Endothelial cell of umbilical vein (primary cell): ENCODE results near the gene SOX8. TPM values are rescaled to one million over a fixed set of nuclear protein-coding genes. Genes with fewer than 3 reads are reported as not detected.
"Not testable (repeated sequence)": the region's sequence is repeated elsewhere in the genome, so short reads cannot be mapped to it uniquely, and the experiment has no call there.

Experiments
- BruUV-seq: library from RNA; stranded (reverse); fragments of 400-500 nt; replicated peaks from 2 replicates; lab custom pipeline; 2021; lab: Mats Ljungman, UMichigan
- CTCF ChIA-PET: fragments of 300-600, 350-600 bp; sonication (Branson Sonifier 250); formaldehyde crosslinking; loops from one replicate; lab custom pipeline; 2021; ENCODE audit warnings: antibody characterized with exemption, inconsistent platforms; lab: Charles Lee
- POLR2A ChIA-PET: fragments of 300-600, 350-600 bp; sonication (Branson Sonifier 250); formaldehyde crosslinking; loops from one replicate; lab custom pipeline; 2021; ENCODE audit warnings: antibody characterized with exemption, inconsistent platforms; lab: Charles Lee
- DNase-seq: peaks from one replicate; pipeline ENCODE4 v3.0.0-alpha.2; 2011; ENCODE audit warnings: low read depth, low spot score
- FAIRE-seq: peaks from 2 replicates; lab custom pipeline; 2011; peaks lifted over from hg19 to GRCh38; lab: Jason Lieb, UNC
- H2AFZ ChIP-seq: 2 replicates; pipeline ENCODE4 v1.6.0; 2012; ENCODE audit warnings: low read depth, low read length, control low read depth, inconsistent platforms
- H3K27ac ChIP-seq: 2 replicates; pipeline ENCODE4 v1.5.1; 2011; ENCODE audit warnings: low read depth, mild to moderate bottlenecking, control low read depth, low read length, moderate library complexity; ENCODE audit not compliant: insufficient read depth
- H3K27me3 ChIP-seq, 2 experiments: 2 replicates each; pipeline versions ENCODE4 v1.6.0 to v1.6.1; 2011; ENCODE audit warnings: low read length in 2 of 2, mixed read lengths in 1 of 2; ENCODE audit not compliant: control insufficient read depth in 2 of 2, insufficient read depth in 2 of 2
- H3K36me3 ChIP-seq, 2 experiments: 2 replicates in 1 of 2; 3 replicates in 1 of 2; pipeline ENCODE4 v1.5.1; 2011; ENCODE audit warnings: low read length in 2 of 2, mild to moderate bottlenecking in 1 of 2, moderate library complexity in 1 of 2; ENCODE audit not compliant: control insufficient read depth in 2 of 2, insufficient read depth in 2 of 2; ENCODE audit errors: extremely low read depth in 1 of 2
- H3K4me1 ChIP-seq: 3 replicates; pipeline ENCODE4 v1.5.1; 2011; ENCODE audit warnings: mild to moderate bottlenecking, low read length; ENCODE audit not compliant: control insufficient read depth, insufficient read depth; ENCODE audit errors: extremely low read depth
- H3K4me2 ChIP-seq: 2 replicates; pipeline ENCODE4 v1.6.1; 2011; ENCODE audit warnings: low read length, control low read depth, mixed read lengths; ENCODE audit not compliant: insufficient read depth
- H3K4me3 ChIP-seq, 3 experiments: fragments of 200-600 bp in 1 of 3; sonication (generic), shearing (Covaris generic) in 1 of 3; replicated peaks in 1 of 3; 2 replicates each; pipeline ENCODE4 v1.5.1; 2011 to 2016; ENCODE audit warnings: control low read depth in 3 of 3, low read length in 3 of 3, mild to moderate bottlenecking in 2 of 3, inconsistent platforms in 1 of 3, low read depth in 1 of 3, moderate library complexity in 1 of 3; ENCODE audit not compliant: insufficient read depth in 1 of 3
- H3K79me2 ChIP-seq: 2 replicates; pipeline ENCODE4 v1.6.0; 2012; ENCODE audit warnings: low read length, inconsistent platforms; ENCODE audit not compliant: control insufficient read depth, insufficient read depth
- H3K9ac ChIP-seq: replicated peaks from 2 replicates; pipeline ENCODE3; 2011; ENCODE audit warnings: low read length, control low read depth; ENCODE audit not compliant: insufficient read depth; ENCODE audit errors: extremely low read depth
- H3K9me1 ChIP-seq: replicated peaks from 3 replicates; pipeline ENCODE4 v1.6.0; 2011; ENCODE audit warnings: mild to moderate bottlenecking, low read length; ENCODE audit not compliant: control insufficient read depth, insufficient read depth; ENCODE audit errors: extremely low read depth
- H3K9me3 ChIP-seq: replicated peaks from 2 replicates; pipeline ENCODE4 v1.5.1; 2012; ENCODE audit warnings: low read length, inconsistent platforms; ENCODE audit not compliant: control insufficient read depth, insufficient read depth
- H4K20me1 ChIP-seq: replicated peaks from 2 replicates; pipeline ENCODE3; 2011; ENCODE audit warnings: mild to moderate bottlenecking, low read length; ENCODE audit not compliant: control insufficient read depth, insufficient read depth; ENCODE audit errors: extremely low read depth
- CTCF ChIP-seq, 2 donors: IDR thresholded peaks; 1 replicate in 1 of 2; 2 replicates in 1 of 2; pipeline ENCODE4 v1.5.1; 2011; ENCODE audit warnings: low read length in 2 of 2, mild to moderate bottlenecking in 2 of 2, moderate library complexity in 2 of 2, control low read depth in 1 of 2, inconsistent platforms in 1 of 2, low read depth in 1 of 2; ENCODE audit not compliant: insufficient read depth in 1 of 2; ENCODE audit errors: extremely low read depth in 1 of 2
- EZH2 ChIP-seq: IDR thresholded peaks from 2 replicates; pipeline ENCODE4 v1.6.1; 2012; ENCODE audit warnings: borderline replicate concordance, low read depth, mild to moderate bottlenecking, moderate library complexity, low read length, inconsistent platforms; ENCODE audit not compliant: severe bottlenecking
- FOS ChIP-seq: IDR thresholded peaks from 2 replicates; pipeline ENCODE4 v1.6.1; 2011; ENCODE audit warnings: mild to moderate bottlenecking, low read length, moderate library complexity, borderline replicate concordance; ENCODE audit not compliant: insufficient read depth
- GATA2 ChIP-seq: IDR thresholded peaks from 2 replicates; pipeline ENCODE4 v1.7.0; 2011; ENCODE audit warnings: low read depth, mild to moderate bottlenecking, moderate library complexity, mixed read lengths, low read length; ENCODE audit not compliant: insufficient read length, insufficient read depth
- JUN ChIP-seq: IDR thresholded peaks from 2 replicates; pipeline ENCODE4 v1.6.1; 2011; ENCODE audit warnings: borderline replicate concordance, low read depth; ENCODE audit not compliant: insufficient read length, insufficient read depth
- MAX ChIP-seq: IDR thresholded peaks from 2 replicates; pipeline ENCODE4 v1.6.1; 2011; ENCODE audit not compliant: insufficient read depth, insufficient read length
- MYC ChIP-seq: IDR thresholded peaks from one replicate; pipeline ENCODE4 v1.6.1; 2011; ENCODE audit warnings: mild to moderate bottlenecking, low read depth, low read length
- POLR2A ChIP-seq: IDR thresholded peaks from 2 replicates; pipeline ENCODE4 v1.6.1; 2012; ENCODE audit warnings: low read depth, mild to moderate bottlenecking, control low read depth, low read length
- POLR2AphosphoS5 ChIP-seq: IDR thresholded peaks from 2 replicates; pipeline ENCODE4 v1.6.1; 2012; ENCODE audit warnings: low read depth, mild to moderate bottlenecking, control low read depth, low read length, moderate library complexity; ENCODE audit not compliant: insufficient read depth
- dilution Hi-C: fragments of 300-500 bp; cut with MboI; formaldehyde crosslinking; loops from one replicate; pipeline ENCODE4 v1.15.0; 2019; ENCODE audit warnings: low sequenced_read_pairs; ENCODE audit not compliant: extremely low pct_ligation_motif_present
- intact Hi-C: fragments of 100-400 bp; cut with micrococcal nuclease; formaldehyde crosslinking; loops from one replicate; pipeline ENCODE4 v1.10.0; 2022
- polyA plus RNA-seq, 4 experiments: library from polyadenylated mRNA; depleted of rRNA in 3 of 4; stranded (reverse) in 3 of 4; unstranded in 1 of 4; fragments of >200 nt; gene quantifications; 2 replicates each; pipeline versions ENCODE4 v1.2.1 to v1.2.3, GENCODE V29; 2011 to 2012; ENCODE audit warnings: missing spikeins in 1 of 4
- total RNA-seq: library from RNA; stranded (reverse); gene quantifications from 2 replicates; pipeline ENCODE4 v1.2.3, GENCODE V29; 2021

The SOX8 gene
- total and polyA plus RNA-seq, 2 donors (not counting 3 experiments of a cell fraction or from before 2014, with no cell fraction given), result 0.52 to 0.53 TPM

GRCh38 chr16:950733-951573, 30.6 kb upstream of the SOX8 start:
- BruUV-seq, H3K4me2 ChIP-seq, H3K36me3 ChIP-seq, H3K27me3 ChIP-seq, H3K9me3 ChIP-seq, POLR2A ChIA-PET, FAIRE-seq, CTCF ChIA-PET, intact Hi-C loops, H2AFZ ChIP-seq, H4K20me1 ChIP-seq, H3K9me1 ChIP-seq, H3K27ac ChIP-seq, H3K79me2 ChIP-seq, DNase-seq, dilution Hi-C loops, H3K4me1 ChIP-seq, H3K9ac ChIP-seq, H3K4me3 ChIP-seq: not testable (repeated sequence)

- intact Hi-C loops (no loop called here), dilution Hi-C loops (no loop called here)
- no peak for DNase-seq
- no peaks in the 10 kb centered on the region for H3K27me3 ChIP-seq
- no peak for TF ChIP-seq GATA2
- TF ChIP-seq MYC, result no peak
- TF ChIP-seq EZH2, result no peak
- no peak for TF ChIP-seq MAX
- TF ChIP-seq POLR2AphosphoS5, result no peak
- TF ChIP-seq POLR2A, result no peak
- no peak for TF ChIP-seq FOS
- TF ChIP-seq JUN, result no peak
- no peak for TF ChIP-seq CTCF (IDR thresholded peaks at IDR 0.05; ENCODE audit: extremely low read depth in 1 of 2, insufficient read depth in 1 of 2, low read depth in 1 of 2, low read length in 2 of 2)
- no TSS peak for BruUV-seq
- H2AFZ ChIP-seq, result no peak overlapping the region
- no peak overlapping the region for H3K4me2 ChIP-seq
- H4K20me1 ChIP-seq, result no peaks in the 10 kb centered on the region
- no peak overlapping the region for H3K4me3 ChIP-seq
- no peaks in the 10 kb centered on the region for H3K9me3 ChIP-seq
- ChIA-PET POLR2A (no interaction called here), CTCF (no interaction called here)
- H3K27ac ChIP-seq, result no peak overlapping the region
- no peaks in the 10 kb centered on the region for H3K9me1 ChIP-seq
- H3K36me3 ChIP-seq, result no peaks in the 10 kb centered on the region
- no peak overlapping the region for H3K9ac ChIP-seq
- H3K4me1 ChIP-seq, result no peaks in the 10 kb centered on the region
- no peaks in the 10 kb centered on the region for H3K79me2 ChIP-seq
- FAIRE-seq, result no peak
Observed at GRCh38 chr16:951660-952301, 29.8 kb upstream of the SOX8 start.
